Gastroesophageal sphincter (tissue), 3 donors: ENCODE results near the gene TNS1.
A peak's percentile ranks its signal among the peaks of the same experiment; 100 is the strongest.

Experiments
- POLR2AphosphoS5 ChIP-seq: sonication (generic); formaldehyde crosslinking; IDR thresholded peaks from one replicate; pipeline ENCODE4 v1.6.1; 2017; ENCODE audit warnings: antibody characterized with exemption
- TF ChIP-seq, protein P1 (sequence below), 4 experiments: fragments of 200-600 bp in 2 of 4; fragments of 450-650 bp in 2 of 4; sonication (generic) in 1 of 4; IDR thresholded peaks; one replicate each; pipeline ENCODE4 v1.5.1; 2017 to 2019; ENCODE audit warnings: antibody characterized with exemption in 4 of 4, mild to moderate bottlenecking in 2 of 4, moderate library complexity in 2 of 4

DNA sequence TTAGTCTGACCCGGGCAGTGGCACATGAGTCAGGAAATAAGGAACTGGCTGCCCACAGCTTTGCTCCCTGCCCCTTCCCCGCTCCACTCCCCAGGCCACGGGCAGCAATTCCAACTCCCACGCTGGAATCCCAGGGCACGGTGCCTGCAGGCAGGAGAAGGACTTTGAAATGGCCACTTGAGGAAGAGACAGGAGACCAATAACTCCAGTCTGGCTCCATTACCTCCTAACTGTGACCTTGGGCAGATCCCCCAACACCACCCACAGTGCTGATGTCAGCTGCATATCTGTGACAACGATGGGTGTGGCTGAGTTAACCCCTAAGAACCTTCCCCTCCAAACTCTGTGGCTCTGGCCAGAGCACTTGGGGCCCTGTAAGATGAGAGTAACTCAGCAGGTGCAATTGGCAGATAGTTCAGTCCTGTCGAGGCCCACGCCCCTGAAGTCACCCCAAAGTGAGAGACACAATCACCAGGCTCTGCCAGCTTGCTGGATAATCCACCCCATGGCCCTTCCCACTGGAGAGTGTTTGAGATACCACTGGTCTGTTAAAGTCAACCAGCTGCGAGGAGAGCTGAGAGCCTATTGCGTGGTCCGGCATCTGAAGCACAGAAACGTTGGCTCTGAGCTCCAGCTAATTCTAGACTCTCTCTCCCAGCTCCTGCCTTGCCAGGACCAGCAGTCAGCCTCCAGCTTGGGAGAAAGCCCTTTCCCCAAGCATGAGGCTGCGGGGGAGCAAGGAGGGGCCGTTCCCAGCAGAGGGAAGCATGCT lies 175.2 kb downstream of the TNS1 start:
- TF ChIP-seq, protein P1, sequence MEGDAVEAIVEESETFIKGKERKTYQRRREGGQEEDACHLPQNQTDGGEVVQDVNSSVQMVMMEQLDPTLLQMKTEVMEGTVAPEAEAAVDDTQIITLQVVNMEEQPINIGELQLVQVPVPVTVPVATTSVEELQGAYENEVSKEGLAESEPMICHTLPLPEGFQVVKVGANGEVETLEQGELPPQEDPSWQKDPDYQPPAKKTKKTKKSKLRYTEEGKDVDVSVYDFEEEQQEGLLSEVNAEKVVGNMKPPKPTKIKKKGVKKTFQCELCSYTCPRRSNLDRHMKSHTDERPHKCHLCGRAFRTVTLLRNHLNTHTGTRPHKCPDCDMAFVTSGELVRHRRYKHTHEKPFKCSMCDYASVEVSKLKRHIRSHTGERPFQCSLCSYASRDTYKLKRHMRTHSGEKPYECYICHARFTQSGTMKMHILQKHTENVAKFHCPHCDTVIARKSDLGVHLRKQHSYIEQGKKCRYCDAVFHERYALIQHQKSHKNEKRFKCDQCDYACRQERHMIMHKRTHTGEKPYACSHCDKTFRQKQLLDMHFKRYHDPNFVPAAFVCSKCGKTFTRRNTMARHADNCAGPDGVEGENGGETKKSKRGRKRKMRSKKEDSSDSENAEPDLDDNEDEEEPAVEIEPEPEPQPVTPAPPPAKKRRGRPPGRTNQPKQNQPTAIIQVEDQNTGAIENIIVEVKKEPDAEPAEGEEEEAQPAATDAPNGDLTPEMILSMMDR (IDR thresholded peaks at IDR 0.05) = no peak
- TF ChIP-seq POLR2AphosphoS5 = peak; percentile 31
